Activated naive CD4-positive, alpha-beta T cell treated with anti-CD3 and anti-CD28 coated beads, Interleukin-2, amount 50 U/mL, for 16 hours (primary cell): Measurements from ENCODE around the gene SNHG17.
"Not testable (repeated sequence)": the region's sequence is repeated elsewhere in the genome, so short reads cannot be mapped to it uniquely, and the experiment has no call there.

Source experiments
- DNase-seq: peaks from one replicate; pipeline ENCODE4 v3.0.0-alpha.2; 2020

SNHG17 gene

GRCh38 chr20:38447251-38447661 is 12.1 kb upstream of the SNHG17 start:
- no peak for DNase-seq

- peak; percentile 96 for DNase-seq
Observed at GRCh38 chr20:38446441-38447209, 11.5 kb upstream of the SNHG17 start.

- no peak for DNase-seq
Observed at GRCh38 chr20:38445901-38446425, 10.8 kb upstream of the SNHG17 start.

- DNase-seq, result no peak
Observed at GRCh38 chr20:38445381-38445796, 10.3 kb upstream of the SNHG17 start.

- DNase-seq, result no peak
Observed at GRCh38 chr20:38441916-38442315, 6.8 kb upstream of the SNHG17 start.

- DNase-seq, result not testable (repeated sequence)
Observed at GRCh38 chr20:38441110-38441509, 6.0 kb upstream of the SNHG17 start.

GRCh38 chr20:38437796-38438195 is 2.7 kb upstream of the SNHG17 start:
- DNase-seq, result no peak

- no peak for DNase-seq
Observed at GRCh38 chr20:38435555-38435939, 419 bp upstream of the SNHG17 start.

GRCh38 chr20:38434301-38434741 is 807 bp downstream of the SNHG17 start:
- peak; percentile 25 for DNase-seq

- no peak for DNase-seq
Observed at GRCh38 chr20:38433304-38433972, 1.7 kb downstream of the SNHG17 start.

- not testable (repeated sequence) for DNase-seq
Observed at GRCh38 chr20:38432870-38433269, 2.3 kb downstream of the SNHG17 start.

GRCh38 chr20:38432292-38432691 is 2.8 kb downstream of the SNHG17 start:
- DNase-seq, result no peak

GRCh38 chr20:38430679-38431325 is 4.3 kb downstream of the SNHG17 start:
- DNase-seq, result no peak

GRCh38 chr20:38429301-38429700 is 5.8 kb downstream of the SNHG17 start:
- DNase-seq, result no peak

GRCh38 chr20:38428800-38429199 is 6.3 kb downstream of the SNHG17 start:
- no peak for DNase-seq

- no peak for DNase-seq
Observed at GRCh38 chr20:38427655-38428023, 7.5 kb downstream of the SNHG17 start.

- DNase-seq, result no peak
Observed at GRCh38 chr20:38426006-38426897, 8.9 kb downstream of the SNHG17 start.

GRCh38 chr20:38424401-38424800 is 10.7 kb downstream of the SNHG17 start:
- DNase-seq, result no peak

GRCh38 chr20:38423541-38423940 is 11.6 kb downstream of the SNHG17 start:
- no peak for DNase-seq

- DNase-seq, result no peak
Observed at GRCh38 chr20:38421915-38422314, 13.2 kb downstream of the SNHG17 start.

GRCh38 chr20:38420388-38421085 is 14.6 kb downstream of the SNHG17 start:
- DNase-seq, result no peak
